ENCODE results near the gene METTL15.

DNA sequence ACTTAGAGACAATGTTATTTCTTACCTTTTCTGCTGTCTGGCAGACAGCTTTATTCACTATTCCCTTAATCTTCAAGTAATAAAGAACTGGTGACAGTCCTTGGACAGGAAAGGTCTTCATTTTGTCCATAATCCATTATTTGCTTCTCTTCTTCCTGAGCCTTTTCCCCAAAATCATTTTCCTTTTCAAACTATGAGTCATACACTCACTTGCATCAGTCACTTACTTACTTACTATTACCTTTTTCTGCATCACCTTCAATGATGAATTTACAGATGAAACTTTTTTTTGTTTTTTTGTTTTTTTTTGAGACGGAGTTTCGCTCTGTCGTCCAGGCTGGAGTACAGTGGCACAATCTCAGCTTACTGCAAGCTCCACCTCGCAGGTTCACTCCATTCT is 9.5 kb downstream of the METTL15 start:
- TF ChIP-seq POLR2A (IDR thresholded peaks at IDR 0.05), result no peak
- TF ChIP-seq, protein P1, sequence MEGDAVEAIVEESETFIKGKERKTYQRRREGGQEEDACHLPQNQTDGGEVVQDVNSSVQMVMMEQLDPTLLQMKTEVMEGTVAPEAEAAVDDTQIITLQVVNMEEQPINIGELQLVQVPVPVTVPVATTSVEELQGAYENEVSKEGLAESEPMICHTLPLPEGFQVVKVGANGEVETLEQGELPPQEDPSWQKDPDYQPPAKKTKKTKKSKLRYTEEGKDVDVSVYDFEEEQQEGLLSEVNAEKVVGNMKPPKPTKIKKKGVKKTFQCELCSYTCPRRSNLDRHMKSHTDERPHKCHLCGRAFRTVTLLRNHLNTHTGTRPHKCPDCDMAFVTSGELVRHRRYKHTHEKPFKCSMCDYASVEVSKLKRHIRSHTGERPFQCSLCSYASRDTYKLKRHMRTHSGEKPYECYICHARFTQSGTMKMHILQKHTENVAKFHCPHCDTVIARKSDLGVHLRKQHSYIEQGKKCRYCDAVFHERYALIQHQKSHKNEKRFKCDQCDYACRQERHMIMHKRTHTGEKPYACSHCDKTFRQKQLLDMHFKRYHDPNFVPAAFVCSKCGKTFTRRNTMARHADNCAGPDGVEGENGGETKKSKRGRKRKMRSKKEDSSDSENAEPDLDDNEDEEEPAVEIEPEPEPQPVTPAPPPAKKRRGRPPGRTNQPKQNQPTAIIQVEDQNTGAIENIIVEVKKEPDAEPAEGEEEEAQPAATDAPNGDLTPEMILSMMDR (IDR thresholded peaks at IDR 0.05), result no peak

All from heart left ventricle (tissue), 13 donors.